ENCODE results near the gene ZNF708. TPM values are rescaled to one million over a fixed set of nuclear protein-coding genes. Genes with fewer than 3 reads are reported as not detected.
"Not testable (repeated sequence)": the region's sequence is repeated elsewhere in the genome, so short reads cannot be mapped to it uniquely, and the experiment has no call there.

ZNF708 gene
- 10 to 100 TPM in 5 of 6 donors, 1 to 10 TPM in 1; 2.2 to 25.8 (median 15.0) TPM for polyA plus RNA-seq (ENCODE audit: low read depth in 6 of 6)

GRCh38 chr19:21328885-21329605 is at the start of gene ZNF708:
Gene ZNF708, minus strand, starts transcription at chr19:21329410. Its CDS starts 198 bp downstream, at chr19:21329212.
- ATAC-seq (ENCODE audit: low read depth in 2 of 2) (peak; percentile 96 to 97), DNase-seq (peak; percentile 73)
- H3K9me3 Mint-ChIP-seq, result peaks cover 0 to 13% (median 7%) of the 10 kb centered on the region in 7 donors
- peak within 1 kb of the TSS; percentile 96 to 99 (median 98) for H3K27ac Mint-ChIP-seq
- H3K4me3 Mint-ChIP-seq, result peak within 1 kb of the TSS; percentile 98 to 100 (median 99)
- peaks cover 14 to 15% of the 10 kb centered on the region in 2 donors for H3K36me3 Mint-ChIP-seq
- peaks cover 17 to 52% (median 34%) of the 10 kb centered on the region in 3 donors for H3K4me1 Mint-ChIP-seq
- no peaks in the 10 kb centered on the region for H3K27me3 Mint-ChIP-seq

GRCh38 chr19:21362291-21362690 is 33.1 kb upstream of the ZNF708 start:
- ATAC-seq (ENCODE audit: low read depth in 2 of 2), result no peak
- Mint-ChIP-seq H3K4me3 (peak overlapping the region in 2 of 8 donors; percentile 47 to 58), H3K9me3 (peaks cover 0 to under 1% (median 0%) of the 10 kb centered on the region in 7 donors), H3K27ac (no peak overlapping the region), H3K27me3 (no peaks in the 10 kb centered on the region), H3K4me1 (peaks cover 4 to 22% (median 14%) of the 10 kb centered on the region in 3 donors), H3K36me3 (peaks cover 15 to 29% of the 10 kb centered on the region in 2 donors)
- no peak for DNase-seq

- DNase-seq (peak; percentile 84), ATAC-seq (ENCODE audit: low read depth in 2 of 2) (peak; percentile 97 to 98)
- Mint-ChIP-seq H3K4me1 (peaks cover 4 to 17% (median 14%) of the 10 kb centered on the region in 3 donors), H3K27me3 (no peaks in the 10 kb centered on the region), H3K36me3 (peaks cover 7 to 9% of the 10 kb centered on the region in 2 donors), H3K27ac (peak within 1 kb of the TSS; percentile 95 to 99 (median 97)), H3K9me3 (peaks cover 0 to 5% (median 0%) of the 10 kb centered on the region in 7 donors), H3K4me3 (peak within 1 kb of the TSS; percentile 96 to 100 (median 100))
Observed at GRCh38 chr19:21358768-21359451, 29.7 kb upstream of the ZNF708 start, which contains the start of gene ZNF738. Gene ZNF738, plus strand, starts transcription at chr19:21359000. Its CDS starts 141 bp downstream, at chr19:21359141.

GRCh38 chr19:21352830-21353229 is 23.6 kb upstream of the ZNF708 start:
- no peaks in the 10 kb centered on the region for H3K27me3 Mint-ChIP-seq
- H3K4me3 Mint-ChIP-seq, result no peak overlapping the region
- peaks cover 0 to 5% (median 0%) of the 10 kb centered on the region in 3 donors for H3K4me1 Mint-ChIP-seq
- H3K27ac Mint-ChIP-seq, result no peak overlapping the region
- no peak for ATAC-seq (ENCODE audit: low read depth in 2 of 2)
- H3K36me3 Mint-ChIP-seq, result peaks cover 0 to 9% of the 10 kb centered on the region in 2 donors
- H3K9me3 Mint-ChIP-seq, result peaks cover 6 to 29% (median 12%) of the 10 kb centered on the region in 7 donors
- DNase-seq, result no peak

- not testable (repeated sequence) for H3K27me3 Mint-ChIP-seq; H3K27ac Mint-ChIP-seq; ATAC-seq (ENCODE audit: low read depth in 2 of 2); DNase-seq; H3K4me3 Mint-ChIP-seq; H3K4me1 Mint-ChIP-seq
- H3K36me3 Mint-ChIP-seq, result peaks cover 0 to 20% of the 10 kb centered on the region in 2 donors
- peaks cover 6 to 47% (median 37%) of the 10 kb centered on the region in 7 donors for H3K9me3 Mint-ChIP-seq
Observed at GRCh38 chr19:21344841-21345240, 15.6 kb upstream of the ZNF708 start.

GRCh38 chr19:21335721-21336120 is 6.5 kb upstream of the ZNF708 start:
- DNase-seq (no peak), ATAC-seq (ENCODE audit: low read depth in 2 of 2) (no peak)
- peaks cover 5 to 58% (median 33%) of the 10 kb centered on the region in 7 donors for H3K9me3 Mint-ChIP-seq
- no peaks in the 10 kb centered on the region for H3K4me1 Mint-ChIP-seq
- H3K36me3 Mint-ChIP-seq, result peaks cover 0 to 7% of the 10 kb centered on the region in 2 donors
- no peaks in the 10 kb centered on the region for H3K27me3 Mint-ChIP-seq
- H3K27ac Mint-ChIP-seq, result peak overlapping the region in 1 of 6 donors; percentile 58
- H3K4me3 Mint-ChIP-seq, result no peak overlapping the region

- Mint-ChIP-seq H3K9me3 (peaks cover 0 to 13% (median 7%) of the 10 kb centered on the region in 7 donors), H3K27me3 (no peaks in the 10 kb centered on the region), H3K4me1 (peaks cover 19 to 57% (median 39%) of the 10 kb centered on the region in 3 donors), H3K27ac (peak overlapping the region; percentile 96 to 99 (median 98)), H3K4me3 (peak overlapping the region; percentile 98 to 100 (median 99)), H3K36me3 (peaks cover 14 to 15% of the 10 kb centered on the region in 2 donors)
- DNase-seq, result no peak
- no peak for ATAC-seq (ENCODE audit: low read depth in 2 of 2)
Observed at GRCh38 chr19:21328406-21328805, 804 bp downstream of the ZNF708 start.

- H3K27ac Mint-ChIP-seq, result no peak overlapping the region
- peaks cover 0 to 15% (median 7%) of the 10 kb centered on the region in 7 donors for H3K9me3 Mint-ChIP-seq
- DNase-seq (no peak), ATAC-seq (ENCODE audit: low read depth in 2 of 2) (no peak)
- peaks cover 32 to 78% (median 61%) of the 10 kb centered on the region in 3 donors for H3K4me1 Mint-ChIP-seq
- H3K36me3 Mint-ChIP-seq, result peaks cover 14 to 15% of the 10 kb centered on the region in 2 donors
- H3K4me3 Mint-ChIP-seq, result peak overlapping the region in 4 of 8 donors; percentile 8 to 99 (median 44)
- no peaks in the 10 kb centered on the region for H3K27me3 Mint-ChIP-seq
Observed at GRCh38 chr19:21326169-21326568, 3.0 kb downstream of the ZNF708 start.

GRCh38 chr19:21323000-21323399 is 6.2 kb downstream of the ZNF708 start:
- peak overlapping the region in 1 of 6 donors; percentile 74 for H3K27ac Mint-ChIP-seq
- no peaks in the 10 kb centered on the region for H3K27me3 Mint-ChIP-seq
- ATAC-seq (ENCODE audit: low read depth in 2 of 2) (no peak), DNase-seq (no peak)
- peaks cover 14 to 15% of the 10 kb centered on the region in 2 donors for H3K36me3 Mint-ChIP-seq
- H3K4me3 Mint-ChIP-seq, result no peak overlapping the region
- peaks cover 0 to 15% (median 7%) of the 10 kb centered on the region in 7 donors for H3K9me3 Mint-ChIP-seq
- peaks cover 33 to 85% (median 69%) of the 10 kb centered on the region in 3 donors for H3K4me1 Mint-ChIP-seq

GRCh38 chr19:21322528-21322927 is 6.7 kb downstream of the ZNF708 start:
- H3K9me3 Mint-ChIP-seq, result peaks cover 0 to 15% (median 7%) of the 10 kb centered on the region in 7 donors
- H3K36me3 Mint-ChIP-seq, result peaks cover 14 to 15% of the 10 kb centered on the region in 2 donors
- DNase-seq (no peak), ATAC-seq (ENCODE audit: low read depth in 2 of 2) (no peak)
- H3K4me3 Mint-ChIP-seq, result no peak overlapping the region
- no peaks in the 10 kb centered on the region for H3K27me3 Mint-ChIP-seq
- peak overlapping the region in 1 of 6 donors; percentile 65 for H3K27ac Mint-ChIP-seq
- peaks cover 28 to 84% (median 69%) of the 10 kb centered on the region in 3 donors for H3K4me1 Mint-ChIP-seq

GRCh38 chr19:21321996-21322395 is 7.2 kb downstream of the ZNF708 start:
- Mint-ChIP-seq H3K27ac (peak overlapping the region in 3 of 6 donors; percentile 8 to 65 (median 36)), H3K4me3 (peak overlapping the region in 2 of 8 donors; percentile 17 to 43), H3K4me1 (peaks cover 30 to 79% (median 71%) of the 10 kb centered on the region in 3 donors), H3K27me3 (no peaks in the 10 kb centered on the region), H3K9me3 (peaks cover 0 to 15% (median 7%) of the 10 kb centered on the region in 7 donors), H3K36me3 (peaks cover 14 to 15% of the 10 kb centered on the region in 2 donors)
- DNase-seq (no peak), ATAC-seq (ENCODE audit: low read depth in 2 of 2) (no peak)

- no peaks in the 10 kb centered on the region for H3K27me3 Mint-ChIP-seq
- H3K27ac Mint-ChIP-seq, result peak overlapping the region in 2 of 6 donors; percentile 60 to 70
- H3K4me1 Mint-ChIP-seq, result peaks cover 26 to 72% (median 66%) of the 10 kb centered on the region in 3 donors
- H3K36me3 Mint-ChIP-seq, result peaks cover 9 to 10% of the 10 kb centered on the region in 2 donors
- H3K9me3 Mint-ChIP-seq, result peaks cover 0 to 12% (median 4%) of the 10 kb centered on the region in 7 donors
- no peak overlapping the region for H3K4me3 Mint-ChIP-seq
- no peak for DNase-seq
- no peak for ATAC-seq (ENCODE audit: low read depth in 2 of 2)
Observed at GRCh38 chr19:21321134-21321533, 8.1 kb downstream of the ZNF708 start.

GRCh38 chr19:21317821-21318220 is 11.4 kb downstream of the ZNF708 start:
- H3K27me3 Mint-ChIP-seq, result no peaks in the 10 kb centered on the region
- peaks cover 0 to under 1% of the 10 kb centered on the region in 2 donors for H3K36me3 Mint-ChIP-seq
- H3K4me1 Mint-ChIP-seq, result peaks cover 21 to 60% (median 54%) of the 10 kb centered on the region in 3 donors
- no peak overlapping the region for H3K4me3 Mint-ChIP-seq
- no peak for DNase-seq
- H3K9me3 Mint-ChIP-seq, result peaks cover 0 to 3% (median 0%) of the 10 kb centered on the region in 7 donors
- ATAC-seq (ENCODE audit: low read depth in 2 of 2), result no peak
- H3K27ac Mint-ChIP-seq, result peak overlapping the region in 1 of 6 donors; percentile 76
